GM23338 (cell line): ENCODE data around the gene ARHGAP10. TPM values are rescaled to one million over a fixed set of nuclear protein-coding genes. Genes with fewer than 3 reads are reported as not detected.

Experiments used
- ATAC-seq: fragments of 200-7000 bp; cut with Tn5 transposase; 3 replicates; pipeline ENCODE4 v1.9.1; 2020
- DNase-seq: peaks from one replicate; pipeline ENCODE4 v3.0.0-alpha.2; 2015; ENCODE audit warnings: low spot score
- H2AFZ ChIP-seq: fragments of 200-600 bp; sonication (generic); 2 replicates; pipeline ENCODE4 v1.8.0; 2016; ENCODE audit warnings: antibody characterized with exemption, mild to moderate bottlenecking, moderate library complexity
- H3F3A ChIP-seq: fragments of 200-600 bp; sonication (generic); replicated peaks from 2 replicates; pipeline ENCODE4 v1.8.0; 2017; ENCODE audit warnings: antibody characterized with exemption, mixed run types, low read depth
- H3K27ac ChIP-seq: fragments of 200-600 bp; sonication (generic); 2 replicates; pipeline ENCODE4 v1.6.1; 2016; ENCODE audit warnings: low read depth
- H3K27me3 ChIP-seq: fragments of 200-600 bp; sonication (generic); 2 replicates; pipeline ENCODE4 v1.8.0; 2016; ENCODE audit warnings: mild to moderate bottlenecking, mixed run types, moderate library complexity; ENCODE audit not compliant: insufficient read depth
- H3K36me3 ChIP-seq: fragments of 200-600 bp; sonication (generic); 2 replicates; pipeline ENCODE4 v1.8.0; 2016; ENCODE audit warnings: mild to moderate bottlenecking; ENCODE audit not compliant: insufficient read depth
- H3K4me1 ChIP-seq: fragments of 200-600 bp; sonication (generic); 2 replicates; pipeline ENCODE4 v1.8.0; 2016; ENCODE audit warnings: mild to moderate bottlenecking, moderate library complexity; ENCODE audit not compliant: insufficient read depth
- H3K4me2 ChIP-seq: fragments of 200-600 bp; sonication (generic); 2 replicates; pipeline ENCODE4 v1.7.1; 2017; ENCODE audit warnings: mixed run types
- H3K4me3 ChIP-seq: fragments of 200-600 bp; sonication (generic); 2 replicates; pipeline ENCODE4 v1.6.1; 2016; ENCODE audit warnings: mixed run types
- H3K79me2 ChIP-seq: fragments of 200-600 bp; sonication (generic); replicated peaks from 2 replicates; pipeline ENCODE4 v1.8.0; 2017; ENCODE audit warnings: mild to moderate bottlenecking; ENCODE audit not compliant: insufficient read depth
- H3K9me2 ChIP-seq: fragments of 200-600 bp; sonication (generic); 2 replicates; pipeline ENCODE4 v1.8.0; 2017; ENCODE audit not compliant: insufficient read depth
- H4K20me1 ChIP-seq: fragments of 200-600 bp; sonication (generic); replicated peaks from 2 replicates; pipeline ENCODE4 v1.8.0; 2017; ENCODE audit warnings: mild to moderate bottlenecking; ENCODE audit not compliant: insufficient read depth
- H3K27ac Mint-ChIP-seq: 2 replicates; pipeline ENCODE4 v1.8.0; 2020; ENCODE audit warnings: inconsistent platforms, mild to moderate bottlenecking, moderate library complexity, mixed read lengths
- H3K27me3 Mint-ChIP-seq: 3 replicates; pipeline ENCODE4 v1.8.0; 2022; ENCODE audit warnings: low read depth, mild to moderate bottlenecking, moderate library complexity, mixed read lengths, inconsistent platforms; ENCODE audit not compliant: insufficient read depth, poor library complexity
- H3K36me3 Mint-ChIP-seq: 3 replicates; pipeline ENCODE4 v1.8.0; 2021; ENCODE audit warnings: low read depth, mild to moderate bottlenecking, inconsistent platforms, moderate library complexity, mixed read lengths
- H3K4me1 Mint-ChIP-seq: 3 replicates; pipeline ENCODE4 v1.8.0; 2020; ENCODE audit warnings: mild to moderate bottlenecking, inconsistent platforms, mixed read lengths
- H3K4me3 Mint-ChIP-seq: 3 replicates; pipeline ENCODE4 v1.8.0; 2021; ENCODE audit warnings: moderate library complexity, mild to moderate bottlenecking, inconsistent platforms, mixed read lengths
- H3K9me3 Mint-ChIP-seq: 3 replicates; pipeline ENCODE4 v1.8.0; 2020; ENCODE audit warnings: moderate library complexity, mild to moderate bottlenecking, inconsistent platforms, mixed read lengths
- CREB1 ChIP-seq: fragments of 250-450 bp; sonication (Bioruptor Pico); IDR thresholded peaks from 2 replicates; pipeline ENCODE4 v1.5.0; 2020; ENCODE audit warnings: low read depth, mild to moderate bottlenecking, moderate library complexity
- CTCF ChIP-seq, 2 experiments: fragments of 200-600 bp in 1 of 2; sonication (generic) in 1 of 2; conservative IDR thresholded peaks; 2 replicates each; pipeline versions ENCODE4 v1.5.1 to v1.6.1; 2016 to 2017; ENCODE audit warnings: antibody characterized with exemption in 2 of 2, low read depth in 2 of 2, mild to moderate bottlenecking in 2 of 2, moderate library complexity in 1 of 2
- EZH2 ChIP-seq: fragments of 200-600 bp; sonication (generic); IDR thresholded peaks from one replicate; pipeline ENCODE4 v1.8.0; 2017; ENCODE audit warnings: antibody characterized with exemption, mild to moderate bottlenecking, low read depth; ENCODE audit not compliant: unreplicated experiment
- EZH2phosphoT487 ChIP-seq: fragments of 200-600 bp; sonication (generic); IDR thresholded peaks from one replicate; pipeline ENCODE4 v1.8.1; 2018; ENCODE audit warnings: antibody characterized with exemption; ENCODE audit not compliant: unreplicated experiment
- JUNB ChIP-seq: IDR thresholded peaks from one replicate; pipeline ENCODE4 v1.6.1; 2016; ENCODE audit warnings: antibody characterized with exemption; ENCODE audit not compliant: unreplicated experiment
- NANOG ChIP-seq: IDR thresholded peaks from 2 replicates; pipeline ENCODE4 v1.6.1; 2016; ENCODE audit warnings: antibody characterized with exemption, borderline replicate concordance
- POLR2AphosphoS5 ChIP-seq: IDR thresholded peaks from 2 replicates; pipeline ENCODE4 v1.6.1; 2016; ENCODE audit warnings: antibody characterized with exemption, low read depth
- STAT1 ChIP-seq: IDR thresholded peaks from one replicate; pipeline ENCODE4 v1.6.1; 2016; ENCODE audit warnings: antibody characterized with exemption; ENCODE audit not compliant: unreplicated experiment
- ZNF114 ChIP-seq: fragments of 250-450 bp; sonication (Bioruptor Pico); IDR thresholded peaks from 2 replicates; pipeline ENCODE4 v1.5.0; 2020; ENCODE audit warnings: mild to moderate bottlenecking, moderate library complexity
- ZNF331 ChIP-seq: fragments of 250-450 bp; sonication (Bioruptor Pico); IDR thresholded peaks from 2 replicates; pipeline ENCODE4 v1.5.0; 2020; ENCODE audit warnings: low read depth, mild to moderate bottlenecking, moderate library complexity
- ZNF462 ChIP-seq: fragments of 250-450 bp; sonication (Bioruptor Pico); IDR thresholded peaks from 2 replicates; pipeline ENCODE4 v1.5.0; 2020; ENCODE audit warnings: mild to moderate bottlenecking, moderate library complexity
- polyA plus RNA-seq: library from polyadenylated mRNA; unstranded; fragments of >200 nt; fragmentation: Nextera tagmentation; extraction: Ambion mirVana; gene quantifications from 2 replicates; pipeline ENCODE4 v1.2.1, GENCODE V29; 2016
- total RNA-seq: library from RNA; depleted of rRNA; stranded (reverse); fragments of >200 nt; shearing (Covaris generic); gene quantifications from 2 replicates; pipeline ENCODE4 v1.2.3, GENCODE V29; 2014
- TF ChIP-seq, protein P1 (sequence below): IDR thresholded peaks from 2 replicates; pipeline ENCODE4 v1.6.1; 2016; ENCODE audit warnings: antibody characterized with exemption
- TF ChIP-seq, protein P2 (sequence below): IDR thresholded peaks from one replicate; pipeline ENCODE4 v1.6.1; 2018; ENCODE audit warnings: antibody characterized with exemption; ENCODE audit not compliant: unreplicated experiment

ARHGAP10 gene
- total and polyA plus RNA-seq, 2 experiments from 2014 or later, result 5.1 to 6.3 TPM

- no peaks in the 10 kb centered on the region for H4K20me1 ChIP-seq
- H3K4me3 ChIP-seq, result no peak overlapping the region
- no peaks in the 10 kb centered on the region for H3K27me3 ChIP-seq
- H2AFZ ChIP-seq, result no peak overlapping the region
- Mint-ChIP-seq H3K9me3 (no peaks in the 10 kb centered on the region), H3K27ac (no peak overlapping the region), H3K4me3 (no peak overlapping the region), H3K36me3 (no peaks in the 10 kb centered on the region), H3K27me3 (peaks cover 2% of the 10 kb centered on the region), H3K4me1 (peaks cover 6% of the 10 kb centered on the region; the same call in 2 of the 3 replicates)
- no peaks in the 10 kb centered on the region for H3F3A ChIP-seq
- H3K27ac ChIP-seq, result no peak overlapping the region
- TF ChIP-seq ZNF462 (CRISPR knock-in tag) (no peak), EZH2 (no peak), CREB1 (CRISPR knock-in tag) (no peak), STAT1 (no peak), JUNB (no peak), ZNF331 (CRISPR knock-in tag) (no peak), EZH2phosphoT487 (no peak), ZNF114 (no peak), CTCF (conservative IDR thresholded peaks at IDR 0.05; ENCODE audit: low read depth in 2 of 2) (no peak), NANOG (no peak), POLR2AphosphoS5 (no peak)
- TF ChIP-seq, protein P1, sequence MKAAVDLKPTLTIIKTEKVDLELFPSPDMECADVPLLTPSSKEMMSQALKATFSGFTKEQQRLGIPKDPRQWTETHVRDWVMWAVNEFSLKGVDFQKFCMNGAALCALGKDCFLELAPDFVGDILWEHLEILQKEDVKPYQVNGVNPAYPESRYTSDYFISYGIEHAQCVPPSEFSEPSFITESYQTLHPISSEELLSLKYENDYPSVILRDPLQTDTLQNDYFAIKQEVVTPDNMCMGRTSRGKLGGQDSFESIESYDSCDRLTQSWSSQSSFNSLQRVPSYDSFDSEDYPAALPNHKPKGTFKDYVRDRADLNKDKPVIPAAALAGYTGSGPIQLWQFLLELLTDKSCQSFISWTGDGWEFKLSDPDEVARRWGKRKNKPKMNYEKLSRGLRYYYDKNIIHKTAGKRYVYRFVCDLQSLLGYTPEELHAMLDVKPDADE, result no peak
- TF ChIP-seq, protein P2, sequence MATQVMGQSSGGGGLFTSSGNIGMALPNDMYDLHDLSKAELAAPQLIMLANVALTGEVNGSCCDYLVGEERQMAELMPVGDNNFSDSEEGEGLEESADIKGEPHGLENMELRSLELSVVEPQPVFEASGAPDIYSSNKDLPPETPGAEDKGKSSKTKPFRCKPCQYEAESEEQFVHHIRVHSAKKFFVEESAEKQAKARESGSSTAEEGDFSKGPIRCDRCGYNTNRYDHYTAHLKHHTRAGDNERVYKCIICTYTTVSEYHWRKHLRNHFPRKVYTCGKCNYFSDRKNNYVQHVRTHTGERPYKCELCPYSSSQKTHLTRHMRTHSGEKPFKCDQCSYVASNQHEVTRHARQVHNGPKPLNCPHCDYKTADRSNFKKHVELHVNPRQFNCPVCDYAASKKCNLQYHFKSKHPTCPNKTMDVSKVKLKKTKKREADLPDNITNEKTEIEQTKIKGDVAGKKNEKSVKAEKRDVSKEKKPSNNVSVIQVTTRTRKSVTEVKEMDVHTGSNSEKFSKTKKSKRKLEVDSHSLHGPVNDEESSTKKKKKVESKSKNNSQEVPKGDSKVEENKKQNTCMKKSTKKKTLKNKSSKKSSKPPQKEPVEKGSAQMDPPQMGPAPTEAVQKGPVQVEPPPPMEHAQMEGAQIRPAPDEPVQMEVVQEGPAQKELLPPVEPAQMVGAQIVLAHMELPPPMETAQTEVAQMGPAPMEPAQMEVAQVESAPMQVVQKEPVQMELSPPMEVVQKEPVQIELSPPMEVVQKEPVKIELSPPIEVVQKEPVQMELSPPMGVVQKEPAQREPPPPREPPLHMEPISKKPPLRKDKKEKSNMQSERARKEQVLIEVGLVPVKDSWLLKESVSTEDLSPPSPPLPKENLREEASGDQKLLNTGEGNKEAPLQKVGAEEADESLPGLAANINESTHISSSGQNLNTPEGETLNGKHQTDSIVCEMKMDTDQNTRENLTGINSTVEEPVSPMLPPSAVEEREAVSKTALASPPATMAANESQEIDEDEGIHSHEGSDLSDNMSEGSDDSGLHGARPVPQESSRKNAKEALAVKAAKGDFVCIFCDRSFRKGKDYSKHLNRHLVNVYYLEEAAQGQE, result no peak
- no peaks in the 10 kb centered on the region for H3K36me3 ChIP-seq
- H3K4me2 ChIP-seq, result no peak overlapping the region
- DNase-seq (no peak), ATAC-seq (no peak)
- no peaks in the 10 kb centered on the region for H3K79me2 ChIP-seq
- H3K4me1 ChIP-seq, result no peaks in the 10 kb centered on the region
- no peaks in the 10 kb centered on the region for H3K9me2 ChIP-seq
Measured at GRCh38 chr4:148007314-148007760, 275.4 kb downstream of the ARHGAP10 start.
